DND-41 (cell line): ENCODE measurements around the gene PIGV.

Experiments used
- ATAC-seq: fragments of 200-7000 bp; cut with Tn5 transposase; 3 replicates; pipeline ENCODE4 v1.9.1; 2021; ENCODE audit warnings: low read depth; ENCODE audit not compliant: insufficient read depth
- DNase-seq: peaks from one replicate; pipeline ENCODE4 v3.0.0-alpha.2; 2020
- H2AFZ ChIP-seq: 2 replicates; pipeline ENCODE4 v1.6.0; 2012; ENCODE audit warnings: low read depth, low read length
- H3K27ac ChIP-seq: 2 replicates; pipeline ENCODE4 v1.5.1; 2012; ENCODE audit warnings: low read length, inconsistent platforms
- H3K27me3 ChIP-seq: fragments of 200-600 bp; sonication (generic); 2 replicates; pipeline ENCODE4 v1.6.0; 2012; ENCODE audit warnings: low read length, mild to moderate bottlenecking, inconsistent platforms; ENCODE audit not compliant: insufficient read depth, poor library complexity
- H3K36me3 ChIP-seq: 2 replicates; pipeline ENCODE4 v1.5.1; 2012; ENCODE audit warnings: low read length, inconsistent platforms; ENCODE audit not compliant: insufficient read depth
- H3K4me1 ChIP-seq: 2 replicates; pipeline ENCODE4 v1.5.1; 2012; ENCODE audit warnings: mild to moderate bottlenecking, low read length; ENCODE audit not compliant: insufficient read depth
- H3K4me2 ChIP-seq: 2 replicates; pipeline ENCODE4 v1.6.0; 2012; ENCODE audit warnings: mild to moderate bottlenecking, moderate library complexity, low read length, inconsistent platforms; ENCODE audit not compliant: insufficient read depth
- H3K4me3 ChIP-seq, 2 experiments: fragments of 200-600 bp in 1 of 2; shearing (Covaris generic) in 1 of 2; 2 replicates each; pipeline ENCODE4 v1.5.1; 2012 to 2016; ENCODE audit warnings: inconsistent platforms in 2 of 2, low read length in 2 of 2, mild to moderate bottlenecking in 2 of 2, low read depth in 1 of 2, moderate library complexity in 1 of 2
- H3K79me2 ChIP-seq: 2 replicates; pipeline ENCODE4 v1.6.0; 2012; ENCODE audit warnings: low read length, inconsistent platforms; ENCODE audit not compliant: insufficient read depth
- H3K9ac ChIP-seq: 2 replicates; pipeline ENCODE4 v1.6.0; 2012; ENCODE audit warnings: low read depth, mild to moderate bottlenecking, inconsistent platforms, low read length, moderate library complexity
- H3K9me3 ChIP-seq: 2 replicates; pipeline ENCODE4 v1.5.1; 2012; ENCODE audit warnings: low read length, moderate library complexity, mild to moderate bottlenecking, inconsistent platforms; ENCODE audit not compliant: insufficient read depth, severe bottlenecking
- H4K20me1 ChIP-seq: 2 replicates; pipeline ENCODE4 v1.6.0; 2012; ENCODE audit warnings: low read length; ENCODE audit not compliant: insufficient read depth
- EZH2 ChIP-seq: IDR thresholded peaks from 3 replicates; pipeline ENCODE4 v1.6.1; 2012; ENCODE audit warnings: borderline replicate concordance, low read depth, mild to moderate bottlenecking, moderate library complexity, low read length, inconsistent platforms; ENCODE audit not compliant: severe bottlenecking
- TF ChIP-seq, protein P1 (sequence below): IDR thresholded peaks from 2 replicates; pipeline ENCODE4 v1.5.1; 2012; ENCODE audit warnings: borderline replicate concordance, low read length, moderate library complexity, mild to moderate bottlenecking; ENCODE audit not compliant: poor library complexity, severe bottlenecking; ENCODE audit errors: extremely low read depth

Gene PIGV

DNA sequence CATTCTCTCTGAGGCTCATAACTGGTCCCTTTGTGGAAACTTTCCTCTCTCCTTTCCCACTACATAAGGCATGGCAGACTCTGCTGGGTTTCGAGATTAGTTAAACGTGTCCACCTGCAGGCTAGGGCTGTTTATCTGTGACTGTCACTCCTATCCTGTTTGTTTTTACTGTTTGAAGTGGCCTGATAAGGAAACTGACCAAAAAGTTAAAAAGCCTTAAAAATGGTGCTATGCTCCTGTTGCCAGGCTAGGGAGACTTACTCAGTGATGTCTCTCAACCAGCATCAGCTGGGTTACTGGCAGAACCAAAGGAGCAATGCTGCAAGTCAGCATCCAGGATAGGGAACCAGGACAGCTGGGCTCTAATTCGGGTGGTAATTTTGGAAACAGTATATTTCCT is 3.9 kb downstream of the PIGV start:
- H2AFZ ChIP-seq: no peak overlapping the region
- H3K4me3 ChIP-seq: no peak overlapping the region
- H3K4me2 ChIP-seq: no peak overlapping the region
- H3K36me3 ChIP-seq: no peaks in the 10 kb centered on the region
- DNase-seq: no peak
- no peaks in the 10 kb centered on the region for H4K20me1 ChIP-seq
- no peak overlapping the region for H3K9ac ChIP-seq
- peaks cover 9% of the 10 kb centered on the region for H3K79me2 ChIP-seq
- peaks cover 25% of the 10 kb centered on the region for H3K4me1 ChIP-seq
- no peaks in the 10 kb centered on the region for H3K27me3 ChIP-seq
- no peaks in the 10 kb centered on the region for H3K9me3 ChIP-seq
- no peak for ATAC-seq
- H3K27ac ChIP-seq: no peak overlapping the region
- TF ChIP-seq, protein P1, sequence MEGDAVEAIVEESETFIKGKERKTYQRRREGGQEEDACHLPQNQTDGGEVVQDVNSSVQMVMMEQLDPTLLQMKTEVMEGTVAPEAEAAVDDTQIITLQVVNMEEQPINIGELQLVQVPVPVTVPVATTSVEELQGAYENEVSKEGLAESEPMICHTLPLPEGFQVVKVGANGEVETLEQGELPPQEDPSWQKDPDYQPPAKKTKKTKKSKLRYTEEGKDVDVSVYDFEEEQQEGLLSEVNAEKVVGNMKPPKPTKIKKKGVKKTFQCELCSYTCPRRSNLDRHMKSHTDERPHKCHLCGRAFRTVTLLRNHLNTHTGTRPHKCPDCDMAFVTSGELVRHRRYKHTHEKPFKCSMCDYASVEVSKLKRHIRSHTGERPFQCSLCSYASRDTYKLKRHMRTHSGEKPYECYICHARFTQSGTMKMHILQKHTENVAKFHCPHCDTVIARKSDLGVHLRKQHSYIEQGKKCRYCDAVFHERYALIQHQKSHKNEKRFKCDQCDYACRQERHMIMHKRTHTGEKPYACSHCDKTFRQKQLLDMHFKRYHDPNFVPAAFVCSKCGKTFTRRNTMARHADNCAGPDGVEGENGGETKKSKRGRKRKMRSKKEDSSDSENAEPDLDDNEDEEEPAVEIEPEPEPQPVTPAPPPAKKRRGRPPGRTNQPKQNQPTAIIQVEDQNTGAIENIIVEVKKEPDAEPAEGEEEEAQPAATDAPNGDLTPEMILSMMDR: no peak
- no peak for TF ChIP-seq EZH2

DNA sequence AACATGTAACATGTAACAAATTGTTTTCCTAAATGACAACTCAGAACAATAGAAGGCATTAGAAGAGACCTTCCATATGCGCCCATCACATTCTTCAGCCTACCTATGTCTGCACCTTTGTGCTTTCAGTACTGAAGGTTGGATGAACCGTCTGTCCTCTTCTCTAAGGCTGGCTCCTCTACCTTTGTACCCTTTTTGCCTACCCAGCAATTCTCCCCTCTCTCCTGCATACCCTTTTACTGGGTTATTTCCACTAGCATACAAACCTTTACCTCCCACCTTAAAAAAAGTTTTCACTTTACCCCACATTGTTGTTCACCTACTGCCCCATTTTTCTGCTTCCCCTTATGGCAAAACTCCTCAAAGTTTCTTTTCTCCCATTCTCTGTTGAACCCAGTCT is 5.2 kb downstream of the PIGV start:
- no peaks in the 10 kb centered on the region for H3K27me3 ChIP-seq
- no peak overlapping the region for H3K4me2 ChIP-seq
- H3K9ac ChIP-seq: no peak overlapping the region
- DNase-seq: no peak
- H4K20me1 ChIP-seq: no peaks in the 10 kb centered on the region
- no peak overlapping the region for H3K27ac ChIP-seq
- H3K4me1 ChIP-seq: peaks cover 15% of the 10 kb centered on the region
- TF ChIP-seq, protein P1: no peak
- TF ChIP-seq EZH2: no peak
- H3K36me3 ChIP-seq: no peaks in the 10 kb centered on the region
- H3K79me2 ChIP-seq: peaks cover 9% of the 10 kb centered on the region
- H2AFZ ChIP-seq: no peak overlapping the region
- no peaks in the 10 kb centered on the region for H3K9me3 ChIP-seq
- no peak overlapping the region for H3K4me3 ChIP-seq
- no peak for ATAC-seq

DNA sequence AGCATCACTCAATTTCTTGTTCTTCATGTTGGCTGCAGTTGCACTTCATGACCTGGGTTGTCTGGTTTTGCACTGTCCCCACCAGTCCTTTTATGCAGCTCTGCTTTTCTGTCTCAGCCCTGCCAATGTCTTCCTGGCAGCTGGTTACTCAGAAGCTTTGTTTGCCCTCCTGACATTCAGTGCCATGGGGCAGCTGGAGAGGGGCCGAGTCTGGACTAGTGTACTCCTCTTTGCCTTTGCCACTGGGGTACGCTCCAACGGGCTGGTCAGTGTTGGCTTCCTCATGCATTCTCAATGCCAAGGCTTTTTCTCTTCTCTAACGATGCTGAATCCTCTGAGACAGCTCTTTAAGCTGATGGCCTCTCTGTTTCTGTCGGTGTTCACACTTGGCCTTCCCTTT is 6.6 kb downstream of the PIGV start:
- no peaks in the 10 kb centered on the region for H3K27me3 ChIP-seq
- DNase-seq (no peak), ATAC-seq (no peak)
- no peak overlapping the region for H3K4me2 ChIP-seq
- H4K20me1 ChIP-seq: no peaks in the 10 kb centered on the region
- TF ChIP-seq EZH2: no peak
- TF ChIP-seq, protein P1: no peak
- H3K4me3 ChIP-seq: no peak overlapping the region
- no peaks in the 10 kb centered on the region for H3K9me3 ChIP-seq
- H3K4me1 ChIP-seq: peaks cover 4% of the 10 kb centered on the region
- H3K27ac ChIP-seq: no peak overlapping the region
- no peaks in the 10 kb centered on the region for H3K36me3 ChIP-seq
- H3K79me2 ChIP-seq: no peaks in the 10 kb centered on the region
- no peak overlapping the region for H3K9ac ChIP-seq
- H2AFZ ChIP-seq: no peak overlapping the region

DNA sequence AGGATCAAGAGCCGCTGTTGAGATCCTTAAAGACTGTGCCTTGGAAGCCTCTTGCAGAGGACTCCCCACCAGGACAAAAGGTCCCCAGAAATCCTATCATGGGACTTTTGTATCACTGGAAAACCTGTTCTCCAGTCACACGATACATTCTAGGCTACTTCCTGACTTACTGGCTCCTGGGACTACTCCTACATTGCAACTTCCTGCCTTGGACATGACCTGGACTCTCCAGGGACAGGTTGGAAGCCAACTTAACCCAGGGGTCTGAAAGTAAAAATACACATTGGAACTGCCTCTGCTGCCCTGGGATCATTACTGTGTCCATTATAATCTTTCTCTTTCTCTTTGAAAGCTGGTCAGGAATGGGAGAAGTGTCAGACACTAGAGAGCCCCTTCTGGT is 9.9 kb downstream of the PIGV start:
- H3K79me2 ChIP-seq: no peaks in the 10 kb centered on the region
- no peaks in the 10 kb centered on the region for H3K9me3 ChIP-seq
- H3K4me1 ChIP-seq: peaks cover 10% of the 10 kb centered on the region
- H3K27me3 ChIP-seq: no peaks in the 10 kb centered on the region
- ATAC-seq (no peak), DNase-seq (no peak)
- H3K27ac ChIP-seq: no peak overlapping the region
- H3K9ac ChIP-seq: no peak overlapping the region
- H3K4me2 ChIP-seq: no peak overlapping the region
- no peaks in the 10 kb centered on the region for H4K20me1 ChIP-seq
- no peak overlapping the region for H2AFZ ChIP-seq
- no peak overlapping the region for H3K4me3 ChIP-seq
- TF ChIP-seq, protein P1: no peak
- TF ChIP-seq EZH2: no peak
- H3K36me3 ChIP-seq: no peaks in the 10 kb centered on the region
